Retinal pigment epithelial cell (primary cell): Measurements from ENCODE around the gene STK33.

Experiments
- DNase-seq: peaks from one replicate; pipeline ENCODE4 v3.0.0-alpha.2; 2010; ENCODE audit warnings: low read depth
- H3K4me3 ChIP-seq: 2 replicates; pipeline ENCODE4 v1.5.1; 2011; ENCODE audit warnings: mild to moderate bottlenecking, low read length, control low read depth, moderate library complexity
- CTCF ChIP-seq: conservative IDR thresholded peaks from 2 replicates; pipeline ENCODE4 v1.5.1; 2011; ENCODE audit warnings: low read depth, low read length, control low read depth, inconsistent platforms

Gene STK33

GRCh38 chr11:8392166-8392565 is 201.9 kb downstream of the STK33 start:
- DNase-seq = no peak
- H3K4me3 ChIP-seq = no peak overlapping the region
- TF ChIP-seq CTCF = no peak

- DNase-seq = no peak
- no peak overlapping the region for H3K4me3 ChIP-seq
- TF ChIP-seq CTCF = no peak
Measured at GRCh38 chr11:8390851-8391612, 203.0 kb downstream of the STK33 start.

GRCh38 chr11:8389029-8389996 is 204.7 kb downstream of the STK33 start:
- no peak for TF ChIP-seq CTCF
- DNase-seq = no peak
- no peak overlapping the region for H3K4me3 ChIP-seq

- DNase-seq = no peak
- no peak for TF ChIP-seq CTCF
- no peak overlapping the region for H3K4me3 ChIP-seq
Measured at GRCh38 chr11:8387693-8388092, 206.3 kb downstream of the STK33 start.

- no peak overlapping the region for H3K4me3 ChIP-seq
- no peak for DNase-seq
- TF ChIP-seq CTCF = no peak
Measured at GRCh38 chr11:8387141-8387540, 206.9 kb downstream of the STK33 start.

- DNase-seq = no peak
- no peak for TF ChIP-seq CTCF
- H3K4me3 ChIP-seq = no peak overlapping the region
Measured at GRCh38 chr11:8386134-8386864, 207.7 kb downstream of the STK33 start.
